GM19328 (cell line): Measurements from ENCODE around the gene TREML2.
"Not testable (repeated sequence)": the region's sequence is repeated elsewhere in the genome, so short reads cannot be mapped to it uniquely, and the experiment has no call there.

Source experiments
- ATAC-seq: cut with Tn5 transposase; IDR thresholded peaks from one replicate; pipeline ENCODE4 v1.9.1; 2021; ENCODE audit warnings: mild to moderate bottlenecking, moderate library complexity; ENCODE audit not compliant: unreplicated experiment

TREML2 gene

GRCh38 chr6:41208439-41209106 lies 7.6 kb upstream of the TREML2 start:
- ATAC-seq: no peak

GRCh38 chr6:41204156-41204555 lies 3.2 kb upstream of the TREML2 start:
- ATAC-seq: no peak

- no peak for ATAC-seq
Observed at GRCh38 chr6:41201764-41202173, 820 bp upstream of the TREML2 start.

- no peak for ATAC-seq
Observed at GRCh38 chr6:41200296-41200900, 551 bp downstream of the TREML2 start.

GRCh38 chr6:41199552-41200246 lies 1.2 kb downstream of the TREML2 start:
- ATAC-seq: no peak

GRCh38 chr6:41197234-41197633 lies 3.7 kb downstream of the TREML2 start:
- no peak for ATAC-seq

- ATAC-seq: no peak
Observed at GRCh38 chr6:41194386-41194785, 6.6 kb downstream of the TREML2 start.

GRCh38 chr6:41193884-41194283 lies 7.1 kb downstream of the TREML2 start:
- no peak for ATAC-seq

- ATAC-seq: no peak
Observed at GRCh38 chr6:41193171-41193734, 7.7 kb downstream of the TREML2 start.

GRCh38 chr6:41191569-41191968 lies 9.4 kb downstream of the TREML2 start:
- ATAC-seq: no peak

GRCh38 chr6:41190791-41191190 lies 10.2 kb downstream of the TREML2 start:
- no peak for ATAC-seq

- no peak for ATAC-seq
Observed at GRCh38 chr6:41189967-41190366, 11.0 kb downstream of the TREML2 start.

GRCh38 chr6:41189046-41189445 lies 11.9 kb downstream of the TREML2 start:
- ATAC-seq: not testable (repeated sequence)

- no peak for ATAC-seq
Observed at GRCh38 chr6:41187924-41188886, 12.7 kb downstream of the TREML2 start.

GRCh38 chr6:41186031-41186562 lies 14.9 kb downstream of the TREML2 start:
- ATAC-seq: no peak

GRCh38 chr6:41184761-41185160 lies 16.2 kb downstream of the TREML2 start:
- no peak for ATAC-seq

- ATAC-seq: no peak
Observed at GRCh38 chr6:41182069-41183034, 18.6 kb downstream of the TREML2 start.

- no peak for ATAC-seq
Observed at GRCh38 chr6:41181566-41181965, 19.4 kb downstream of the TREML2 start.

- no peak for ATAC-seq
Observed at GRCh38 chr6:41179163-41179562, 21.8 kb downstream of the TREML2 start.
